Stimulated activated CD8-positive, alpha-beta memory T cell treated with anti-CD3 and anti-CD28 coated beads, Interleukin-15, amount 100 ng/mL, for 1 hour (primary cell): Measurements from ENCODE around the gene PRDM13.
"Not testable (repeated sequence)": the region's sequence is repeated elsewhere in the genome, so short reads cannot be mapped to it uniquely, and the experiment has no call there.

ENCODE experiments used
- DNase-seq: peaks from one replicate; pipeline ENCODE4 v3.0.0-alpha.2; 2020; ENCODE audit warnings: low read depth

PRDM13 gene

DNA sequence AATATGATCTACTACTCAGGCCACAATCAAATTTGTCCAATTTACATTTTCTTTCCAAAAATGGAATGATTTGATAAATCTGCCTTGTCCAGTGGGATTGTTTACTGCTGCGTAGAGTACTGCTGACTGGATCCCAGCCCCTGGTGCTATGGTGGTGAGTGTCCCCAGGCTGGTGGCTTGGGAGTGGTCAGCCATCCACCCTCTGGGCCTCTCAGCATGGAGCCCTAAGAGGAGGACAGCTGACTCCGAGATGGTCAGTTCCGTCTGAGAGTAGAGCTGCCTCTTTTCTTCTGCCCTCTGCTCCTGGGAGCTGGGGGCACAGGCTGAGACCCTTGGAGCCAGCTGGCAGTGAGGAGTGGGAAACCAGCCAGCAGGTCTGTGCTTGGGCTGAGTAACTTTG lies 22.7 kb downstream of the PRDM13 start:
- DNase-seq = no peak

DNA sequence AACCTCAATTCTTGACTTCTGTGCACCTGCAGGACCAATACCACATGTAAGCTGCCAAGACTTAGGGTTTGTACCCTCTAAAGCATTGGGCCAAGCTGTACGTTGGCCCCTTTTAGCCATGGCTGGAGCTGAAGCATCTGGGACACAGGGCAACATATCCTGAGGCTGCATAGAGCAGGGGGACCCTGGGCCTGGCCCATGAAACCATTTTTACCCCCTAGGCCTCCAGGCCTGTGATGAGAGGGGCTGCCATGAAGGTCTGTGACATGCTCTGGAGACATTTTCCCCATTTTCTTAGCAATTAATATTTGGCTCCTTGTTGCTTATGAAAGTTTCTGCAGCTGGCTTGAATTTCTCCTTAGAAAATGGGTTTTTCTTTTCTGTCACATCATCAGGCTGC lies 31.0 kb downstream of the PRDM13 start:
- no peak for DNase-seq

DNA sequence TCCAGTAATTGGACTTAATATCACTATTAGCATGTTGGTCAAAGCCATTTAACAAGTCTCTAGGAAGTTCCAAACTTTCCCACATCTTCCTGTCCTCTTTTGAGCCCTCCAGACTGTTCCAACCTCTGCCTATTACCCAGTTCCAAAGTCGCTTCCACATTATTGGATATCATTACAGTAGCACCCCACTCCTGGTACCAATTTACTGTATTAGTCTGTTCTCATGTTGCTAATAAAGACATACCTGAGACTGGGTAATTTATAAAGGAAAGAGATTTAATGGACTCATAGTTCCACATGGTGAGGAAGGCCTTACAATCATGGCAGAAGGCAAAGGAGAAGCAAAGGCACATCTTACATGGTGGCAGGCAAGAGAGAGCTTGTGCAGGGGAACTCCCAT lies 31.7 kb downstream of the PRDM13 start:
- not testable (repeated sequence) for DNase-seq

DNA sequence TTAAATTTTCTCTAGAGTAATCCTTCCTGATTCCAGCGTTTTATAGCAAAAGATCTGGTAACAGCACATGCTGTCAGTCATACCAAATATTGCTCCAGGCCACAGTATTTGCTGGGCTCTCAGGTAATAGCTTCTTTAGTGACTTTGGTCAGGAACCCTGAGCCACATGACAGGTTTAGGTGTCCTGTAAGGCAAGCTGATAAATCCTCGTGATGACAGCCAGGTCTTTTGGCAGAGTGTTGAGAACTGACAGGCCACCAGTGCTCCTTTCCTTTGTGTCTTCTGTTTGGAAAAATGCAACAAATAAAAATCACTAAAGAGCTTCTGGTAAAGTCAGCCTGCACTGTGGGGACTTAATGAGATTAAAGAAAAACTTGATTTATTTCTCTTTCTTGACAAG lies 34.6 kb downstream of the PRDM13 start:
- no peak for DNase-seq

DNA sequence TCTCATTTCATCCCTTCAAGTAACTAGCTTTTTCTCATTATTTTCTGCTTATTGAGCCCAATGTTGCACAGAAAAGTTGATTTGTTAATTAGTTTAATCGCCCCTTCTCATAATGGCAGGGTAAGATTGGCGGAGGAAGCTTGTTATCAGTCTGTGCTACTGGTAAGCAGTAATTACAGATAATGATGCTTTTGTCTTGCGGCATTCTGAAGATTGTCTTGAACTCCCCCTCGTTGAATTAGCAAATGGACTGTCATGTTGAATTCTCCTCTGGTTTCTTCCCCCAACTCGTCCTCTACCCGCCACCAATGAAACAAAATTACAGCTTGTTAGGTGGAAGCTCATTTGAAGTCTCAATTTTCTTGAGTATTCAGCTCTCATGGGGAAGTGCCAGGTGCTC lies 39.4 kb downstream of the PRDM13 start:
- no peak for DNase-seq

DNA sequence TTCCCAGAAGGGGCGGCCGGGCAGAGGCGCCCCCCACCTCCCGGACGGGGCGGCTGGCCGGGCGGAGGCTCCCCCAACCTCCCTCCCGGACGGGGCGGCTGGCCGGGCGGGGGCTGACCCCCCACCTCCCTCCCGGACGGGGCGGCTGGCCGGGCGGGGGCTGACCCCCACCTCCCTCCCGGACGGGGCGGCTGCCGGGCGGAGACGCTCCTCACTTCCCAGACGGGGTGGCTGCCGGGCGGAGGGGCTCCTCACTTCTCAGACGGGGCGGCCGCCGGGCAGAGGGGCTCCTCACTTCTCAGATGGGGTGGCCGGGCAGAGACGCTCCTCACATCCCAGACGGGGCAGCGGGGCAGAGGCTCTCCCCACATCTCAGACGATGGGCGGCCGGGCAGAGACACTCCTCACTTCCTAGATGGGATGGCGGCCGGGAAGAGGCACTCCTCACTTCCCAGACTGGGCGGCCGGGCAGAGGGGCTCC lies 43.5 kb downstream of the PRDM13 start:
- not testable (repeated sequence) for DNase-seq

DNA sequence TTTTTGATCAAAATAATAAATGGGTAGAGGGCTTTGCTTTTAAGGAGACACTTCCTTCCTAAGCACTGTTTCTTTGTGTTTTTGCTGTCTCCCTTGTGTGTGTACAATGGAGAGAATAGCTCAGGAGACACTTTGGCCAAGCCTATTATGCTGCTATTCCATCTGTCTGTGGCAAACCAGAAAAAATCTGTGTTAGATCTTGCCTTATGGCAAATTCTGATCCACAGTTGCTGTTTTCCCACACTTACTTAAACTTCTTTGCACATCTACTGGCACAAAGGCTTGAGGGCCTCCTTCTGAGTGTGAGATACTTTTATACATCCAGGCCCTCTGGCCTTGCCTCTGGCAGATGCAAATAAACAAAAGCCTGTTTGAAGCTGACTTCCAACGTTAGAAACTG lies 53.6 kb downstream of the PRDM13 start:
- no peak for DNase-seq

DNA sequence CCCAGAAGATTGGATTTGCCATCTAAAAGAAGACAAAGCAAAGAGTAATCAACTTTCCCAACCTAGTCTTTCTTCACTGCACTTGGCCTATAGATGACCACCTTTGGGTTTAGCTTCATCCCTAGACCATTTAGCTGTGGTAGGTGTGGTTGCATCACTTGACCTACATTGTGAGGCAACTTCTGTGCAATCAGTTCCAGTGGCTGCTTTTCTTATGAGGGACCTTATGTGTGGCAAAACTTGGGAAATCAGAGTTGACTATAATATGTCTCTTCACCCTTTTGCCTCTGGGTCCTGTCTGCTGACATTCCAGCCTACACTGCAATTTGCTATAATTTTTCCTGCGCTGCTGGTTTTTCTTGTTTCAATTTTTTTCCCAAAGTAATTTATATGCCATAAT lies 55.2 kb downstream of the PRDM13 start:
- DNase-seq = no peak

DNA sequence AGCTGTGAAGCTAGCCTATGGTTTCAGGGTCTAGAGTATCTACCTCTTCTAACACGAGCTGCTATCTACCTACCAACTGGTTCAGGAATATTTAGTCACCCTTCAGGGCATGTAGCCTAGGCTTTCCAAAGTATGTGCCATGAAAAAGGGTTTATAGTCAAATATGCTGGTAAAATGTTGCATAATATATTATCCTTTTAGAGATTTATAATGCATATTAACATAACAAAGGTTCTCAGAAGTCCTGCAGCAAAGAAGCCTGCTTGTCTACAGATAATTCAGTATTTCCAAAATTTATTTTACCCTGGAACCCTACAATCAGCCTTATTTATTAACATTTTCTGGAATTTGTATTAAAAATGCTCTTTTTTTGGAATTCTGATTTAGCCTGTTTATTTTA lies 56.0 kb downstream of the PRDM13 start:
- no peak for DNase-seq
